Central memory CD8-positive, alpha-beta T cell (primary cell): ENCODE data around the gene MRTFA.
"Not testable (repeated sequence)": the region's sequence is repeated elsewhere in the genome, so short reads cannot be mapped to it uniquely, and the experiment has no call there.

Source experiments
- ATAC-seq: fragments of 150-1000 bp; cut with Tn5 transposase; replicated peaks from 2 replicates; pipeline ENCODE4 v1.10.0; 2022; ENCODE audit warnings: mild to moderate bottlenecking, moderate FRiP score, moderate number of reproducible peaks; ENCODE audit not compliant: poor library complexity, severe bottlenecking; ENCODE audit errors: extremely low read depth
- DNase-seq, 2 donors: peaks; one replicate each; pipeline ENCODE4 v3.0.0; 2021; ENCODE audit warnings: low spot score in 2 of 2
- H3K27ac Mint-ChIP-seq: one replicate; pipeline ENCODE4 v1.8.0; 2022; ENCODE audit warnings: low read depth, mild to moderate bottlenecking, moderate library complexity, mixed read lengths
- H3K27me3 Mint-ChIP-seq: one replicate; pipeline ENCODE4 v1.8.0; 2022; ENCODE audit warnings: mixed read lengths
- H3K36me3 Mint-ChIP-seq: one replicate; pipeline ENCODE4 v1.8.0; 2022; ENCODE audit warnings: mild to moderate bottlenecking, moderate library complexity, mixed read lengths; ENCODE audit not compliant: insufficient read depth
- H3K4me1 Mint-ChIP-seq: one replicate; pipeline ENCODE4 v1.8.0; 2022; ENCODE audit warnings: mixed read lengths
- H3K4me3 Mint-ChIP-seq: one replicate; pipeline ENCODE4 v1.8.0; 2022; ENCODE audit warnings: mild to moderate bottlenecking, moderate library complexity, mixed read lengths
- H3K9me3 Mint-ChIP-seq: one replicate; pipeline ENCODE4 v1.8.0; 2022; ENCODE audit warnings: mixed read lengths

The MRTFA gene

GRCh38 chr22:40530391-40530790 lies 106.1 kb downstream of the MRTFA start:
- peaks cover 20% of the 10 kb centered on the region for H3K36me3 Mint-ChIP-seq
- H3K27ac Mint-ChIP-seq, DNase-seq, H3K27me3 Mint-ChIP-seq, H3K4me3 Mint-ChIP-seq, H3K9me3 Mint-ChIP-seq, ATAC-seq: not testable (repeated sequence)
- peaks cover 48% of the 10 kb centered on the region for H3K4me1 Mint-ChIP-seq

- no peak for DNase-seq
- H3K4me3 Mint-ChIP-seq: no peak overlapping the region
- no peaks in the 10 kb centered on the region for H3K27me3 Mint-ChIP-seq
- H3K9me3 Mint-ChIP-seq: no peaks in the 10 kb centered on the region
- no peak for ATAC-seq
- H3K4me1 Mint-ChIP-seq: peaks cover 44% of the 10 kb centered on the region
- peaks cover 20% of the 10 kb centered on the region for H3K36me3 Mint-ChIP-seq
- H3K27ac Mint-ChIP-seq: no peak overlapping the region
Measured at GRCh38 chr22:40529821-40530220, 106.7 kb downstream of the MRTFA start.

DNA sequence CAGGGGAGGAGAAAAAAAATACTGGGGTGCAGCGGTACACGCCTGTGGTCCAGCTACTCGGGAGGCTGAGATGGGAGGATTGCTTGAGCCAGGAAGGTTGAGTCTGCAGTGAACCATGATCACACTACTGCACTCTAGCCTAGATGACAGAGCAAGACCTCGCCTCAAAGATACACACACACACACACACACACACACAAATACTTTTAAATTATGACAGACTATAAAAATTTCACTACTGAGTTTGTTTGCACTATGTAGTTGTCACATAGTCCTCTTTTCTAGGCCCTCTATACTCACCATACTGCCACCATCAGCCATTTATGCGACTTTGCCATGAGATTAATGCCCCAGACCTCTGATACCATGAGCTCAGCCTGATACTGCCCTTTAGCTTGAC lies 109.6 kb downstream of the MRTFA start:
- ATAC-seq (no peak), DNase-seq (no peak)
- Mint-ChIP-seq H3K27ac (no peak overlapping the region), H3K36me3 (peaks cover 7% of the 10 kb centered on the region), H3K4me1 (peaks cover 16% of the 10 kb centered on the region), H3K27me3 (no peaks in the 10 kb centered on the region), H3K9me3 (no peaks in the 10 kb centered on the region), H3K4me3 (no peak overlapping the region)

DNA sequence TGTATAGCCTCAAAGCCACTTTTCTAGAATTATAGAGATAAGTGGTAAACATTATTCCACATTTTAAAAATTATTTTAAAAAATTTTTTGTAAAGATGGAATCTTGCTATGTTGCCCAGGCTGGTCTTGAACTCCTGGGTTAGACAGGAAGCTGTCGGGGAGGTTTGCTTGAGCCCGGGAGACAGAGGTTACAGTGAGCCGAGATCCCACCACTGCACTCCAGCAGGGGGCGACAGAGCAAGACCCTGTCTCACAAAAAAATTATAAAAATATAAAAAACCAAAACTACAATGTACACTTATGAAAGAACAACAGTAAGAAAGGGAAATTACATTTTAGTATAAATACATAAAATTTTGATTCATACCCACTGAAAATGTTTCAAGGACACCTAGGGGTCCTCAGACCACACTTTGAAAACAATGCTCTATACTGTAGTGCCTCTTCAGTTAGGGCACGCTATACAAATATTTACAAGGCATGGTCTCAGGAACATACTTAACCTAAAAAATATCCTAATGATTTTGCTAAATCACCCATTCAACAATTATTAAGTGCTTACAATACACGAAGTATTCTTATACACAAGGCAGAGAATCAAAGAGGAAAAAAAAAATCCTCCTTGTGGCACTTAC lies 111.2 kb downstream of the MRTFA start:
- no peak overlapping the region for H3K27ac Mint-ChIP-seq
- DNase-seq: peak; percentile 54 to 63

GRCh38 chr22:40524392-40525249 lies 111.9 kb downstream of the MRTFA start:
- no peaks in the 10 kb centered on the region for H3K27me3 Mint-ChIP-seq
- no peak for DNase-seq
- H3K27ac Mint-ChIP-seq: no peak overlapping the region
- peaks cover 8% of the 10 kb centered on the region for H3K4me1 Mint-ChIP-seq
- H3K36me3 Mint-ChIP-seq: peaks cover 7% of the 10 kb centered on the region
- no peak for ATAC-seq
- no peaks in the 10 kb centered on the region for H3K9me3 Mint-ChIP-seq
- no peak overlapping the region for H3K4me3 Mint-ChIP-seq

More for the DNA sequence above, 111.2 kb downstream of the MRTFA start:
- peaks cover 10% of the 10 kb centered on the region for H3K4me1 Mint-ChIP-seq
- H3K27me3 Mint-ChIP-seq: no peaks in the 10 kb centered on the region
- ATAC-seq: peak; percentile 73
- no peak overlapping the region for H3K4me3 Mint-ChIP-seq
- H3K36me3 Mint-ChIP-seq: peaks cover 7% of the 10 kb centered on the region
- no peaks in the 10 kb centered on the region for H3K9me3 Mint-ChIP-seq

- Mint-ChIP-seq H3K9me3 (no peaks in the 10 kb centered on the region), H3K4me3 (no peak overlapping the region), H3K27ac (no peak overlapping the region), H3K36me3 (peaks cover 5% of the 10 kb centered on the region), H3K4me1 (peaks cover 22% of the 10 kb centered on the region), H3K27me3 (no peaks in the 10 kb centered on the region)
- DNase-seq (no peak), ATAC-seq (no peak)
Measured at GRCh38 chr22:40522141-40522540, 114.4 kb downstream of the MRTFA start.

GRCh38 chr22:40521046-40521445 lies 115.5 kb downstream of the MRTFA start:
- Mint-ChIP-seq H3K4me1 (peaks cover 22% of the 10 kb centered on the region), H3K27ac (no peak overlapping the region), H3K4me3 (no peak overlapping the region), H3K9me3 (no peaks in the 10 kb centered on the region), H3K27me3 (no peaks in the 10 kb centered on the region), H3K36me3 (peaks cover 3% of the 10 kb centered on the region)
- no peak for DNase-seq
- ATAC-seq: no peak

- Mint-ChIP-seq H3K27ac (peak overlapping the region; percentile 86), H3K4me1 (peaks cover 22% of the 10 kb centered on the region), H3K36me3 (peaks cover 3% of the 10 kb centered on the region), H3K9me3 (no peaks in the 10 kb centered on the region), H3K27me3 (no peaks in the 10 kb centered on the region), H3K4me3 (no peak overlapping the region)
- ATAC-seq (no peak), DNase-seq (no peak)
Measured at GRCh38 chr22:40520562-40520961, 116.0 kb downstream of the MRTFA start.

DNA sequence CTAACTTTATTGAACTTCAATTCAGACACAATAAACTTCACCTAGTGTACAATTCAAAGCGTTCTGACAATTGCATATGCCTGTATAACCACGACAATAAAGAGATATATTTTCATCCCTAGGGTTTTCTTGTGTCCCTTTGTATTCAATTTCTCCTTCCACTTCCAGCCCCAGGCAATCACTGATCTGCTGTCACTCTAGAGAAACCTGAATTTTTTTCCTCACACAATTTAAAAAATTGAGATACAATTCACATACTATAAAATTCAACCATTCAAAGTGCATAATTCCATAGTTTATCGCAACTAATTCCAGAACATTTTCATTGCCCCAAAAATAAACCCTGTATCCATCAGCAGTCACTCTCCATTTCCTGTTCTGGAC lies 116.6 kb downstream of the MRTFA start:
- H3K9me3 Mint-ChIP-seq: no peaks in the 10 kb centered on the region
- peaks cover 3% of the 10 kb centered on the region for H3K36me3 Mint-ChIP-seq
- no peak for ATAC-seq
- no peak overlapping the region for H3K4me3 Mint-ChIP-seq
- DNase-seq: no peak
- H3K4me1 Mint-ChIP-seq: peaks cover 22% of the 10 kb centered on the region
- no peaks in the 10 kb centered on the region for H3K27me3 Mint-ChIP-seq
- peak overlapping the region; percentile 86 for H3K27ac Mint-ChIP-seq

DNA sequence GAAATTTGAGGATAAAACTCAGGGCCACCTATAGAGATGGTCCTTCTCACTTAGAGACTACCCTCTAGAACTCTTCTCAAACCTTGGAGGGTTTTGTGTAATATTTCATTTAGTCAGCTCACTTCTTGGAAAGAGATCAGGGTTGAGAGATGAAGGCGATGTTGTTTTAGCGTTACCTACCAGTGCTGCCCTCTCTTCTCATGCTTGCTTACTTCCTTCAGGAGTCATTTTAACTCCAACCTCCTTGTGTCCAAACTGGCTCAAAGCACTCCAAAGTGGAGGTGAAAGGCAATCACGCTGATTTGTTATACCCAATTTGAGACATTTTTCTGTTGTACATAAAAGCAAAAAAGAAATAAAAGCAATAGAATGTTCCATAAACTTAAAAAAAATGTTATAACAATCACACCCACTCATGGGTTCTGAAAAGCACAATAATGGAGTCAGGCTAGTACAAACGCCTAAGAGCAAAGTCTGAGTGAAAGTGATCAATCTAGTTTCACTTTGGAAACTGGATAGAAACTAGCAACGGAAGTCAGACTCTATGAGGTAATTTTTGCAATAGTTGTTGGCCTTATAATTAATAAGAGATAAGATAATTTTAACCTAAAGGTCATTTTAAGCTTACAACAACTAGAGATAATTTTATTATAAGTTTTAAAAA lies 117.1 kb downstream of the MRTFA start:
- H3K36me3 Mint-ChIP-seq: peaks cover 3% of the 10 kb centered on the region
- H3K27me3 Mint-ChIP-seq: no peaks in the 10 kb centered on the region
- ATAC-seq (peak; percentile 91), DNase-seq (no peak)
- peak overlapping the region; percentile 59 for H3K4me3 Mint-ChIP-seq
- no peaks in the 10 kb centered on the region for H3K9me3 Mint-ChIP-seq
- H3K4me1 Mint-ChIP-seq: peaks cover 22% of the 10 kb centered on the region
- peak overlapping the region; percentile 86 for H3K27ac Mint-ChIP-seq

GRCh38 chr22:40518840-40519239 lies 117.7 kb downstream of the MRTFA start:
- H3K36me3 Mint-ChIP-seq: peaks cover 3% of the 10 kb centered on the region
- ATAC-seq (peak; percentile 29), DNase-seq (no peak)
- H3K4me1 Mint-ChIP-seq: peaks cover 22% of the 10 kb centered on the region
- peak overlapping the region; percentile 86 for H3K27ac Mint-ChIP-seq
- H3K27me3 Mint-ChIP-seq: no peaks in the 10 kb centered on the region
- peak overlapping the region; percentile 59 for H3K4me3 Mint-ChIP-seq
- H3K9me3 Mint-ChIP-seq: no peaks in the 10 kb centered on the region

DNA sequence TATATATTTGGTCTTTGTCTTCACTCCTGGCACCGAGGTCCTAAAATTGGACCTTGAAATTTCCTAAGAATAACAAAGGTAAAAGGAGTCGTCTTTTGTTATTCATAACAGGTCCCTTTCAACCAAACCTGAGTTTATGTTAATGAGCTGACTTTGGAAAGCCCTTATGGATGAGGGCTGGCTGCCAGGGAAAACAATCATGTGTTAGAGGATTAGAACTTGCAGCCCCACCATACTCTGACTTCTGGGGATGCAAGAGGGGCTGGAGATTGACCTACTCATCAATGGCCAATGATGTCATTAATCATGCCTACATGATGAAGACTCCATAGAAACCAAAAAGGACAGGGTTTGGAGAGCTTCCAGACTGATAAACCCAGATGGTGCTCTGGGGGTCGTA lies 118.9 kb downstream of the MRTFA start:
- Mint-ChIP-seq H3K36me3 (peaks cover 3% of the 10 kb centered on the region), H3K4me3 (no peak overlapping the region), H3K9me3 (no peaks in the 10 kb centered on the region), H3K27ac (no peak overlapping the region), H3K27me3 (no peaks in the 10 kb centered on the region), H3K4me1 (peaks cover 22% of the 10 kb centered on the region)
- no peak for ATAC-seq
- no peak for DNase-seq
